Measurements from ENCODE around the gene TTC34. TPM values are rescaled to one million over a fixed set of nuclear protein-coding genes. Genes with fewer than 3 reads are reported as not detected.

TTC34 gene
- total and polyA plus RNA-seq, 2 of the 13 experiments (the other 11 are each of a cell fraction or from before 2014, with no cell fraction given), result 0.07 to 0.11 TPM

DNA sequence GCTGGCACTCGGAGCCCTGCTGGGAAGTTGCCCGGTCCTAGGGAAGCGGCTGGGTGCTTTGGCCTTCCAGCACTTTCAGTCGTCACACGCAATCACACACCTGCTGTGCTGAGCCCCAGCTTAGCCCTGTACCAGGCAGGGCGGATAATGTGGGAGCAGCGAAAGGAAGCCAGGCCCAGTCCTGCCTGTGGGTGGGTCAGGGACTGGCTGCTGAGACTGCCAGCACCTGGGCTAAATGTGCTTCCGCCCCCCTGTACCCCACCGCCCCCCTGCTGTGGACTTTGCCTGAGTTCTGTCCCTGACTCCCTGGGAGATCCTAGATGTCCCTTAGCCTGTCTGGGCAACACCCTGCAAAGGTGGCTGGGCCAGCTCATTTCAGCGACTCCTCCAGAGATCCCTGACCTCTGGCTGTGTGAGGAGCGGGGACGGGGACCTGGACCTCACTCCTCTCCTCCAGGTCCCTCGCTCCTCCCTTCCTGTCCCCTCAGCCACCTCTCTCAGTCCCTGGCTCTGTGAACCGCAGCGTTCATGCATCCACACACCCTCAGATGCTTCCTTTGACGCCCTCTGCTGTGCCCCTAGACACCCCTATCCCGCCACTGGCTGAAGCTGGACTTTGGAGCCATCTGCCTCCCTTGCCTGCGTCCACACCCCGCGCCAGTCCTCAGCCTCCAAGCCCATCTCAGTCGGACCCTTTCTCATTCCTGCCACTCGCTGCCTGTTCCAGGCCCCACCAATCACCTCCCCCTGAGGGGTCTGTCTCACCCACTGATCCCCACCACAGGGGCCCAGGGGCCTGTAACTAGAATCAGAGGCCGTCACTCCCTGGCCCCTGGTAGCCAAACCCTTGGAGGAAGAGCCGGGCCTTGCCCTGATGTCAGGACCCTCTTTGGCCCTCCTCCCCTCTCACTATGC lies 170.1 kb downstream of the TTC34 start (continued):
- TF ChIP-seq, protein P1, sequence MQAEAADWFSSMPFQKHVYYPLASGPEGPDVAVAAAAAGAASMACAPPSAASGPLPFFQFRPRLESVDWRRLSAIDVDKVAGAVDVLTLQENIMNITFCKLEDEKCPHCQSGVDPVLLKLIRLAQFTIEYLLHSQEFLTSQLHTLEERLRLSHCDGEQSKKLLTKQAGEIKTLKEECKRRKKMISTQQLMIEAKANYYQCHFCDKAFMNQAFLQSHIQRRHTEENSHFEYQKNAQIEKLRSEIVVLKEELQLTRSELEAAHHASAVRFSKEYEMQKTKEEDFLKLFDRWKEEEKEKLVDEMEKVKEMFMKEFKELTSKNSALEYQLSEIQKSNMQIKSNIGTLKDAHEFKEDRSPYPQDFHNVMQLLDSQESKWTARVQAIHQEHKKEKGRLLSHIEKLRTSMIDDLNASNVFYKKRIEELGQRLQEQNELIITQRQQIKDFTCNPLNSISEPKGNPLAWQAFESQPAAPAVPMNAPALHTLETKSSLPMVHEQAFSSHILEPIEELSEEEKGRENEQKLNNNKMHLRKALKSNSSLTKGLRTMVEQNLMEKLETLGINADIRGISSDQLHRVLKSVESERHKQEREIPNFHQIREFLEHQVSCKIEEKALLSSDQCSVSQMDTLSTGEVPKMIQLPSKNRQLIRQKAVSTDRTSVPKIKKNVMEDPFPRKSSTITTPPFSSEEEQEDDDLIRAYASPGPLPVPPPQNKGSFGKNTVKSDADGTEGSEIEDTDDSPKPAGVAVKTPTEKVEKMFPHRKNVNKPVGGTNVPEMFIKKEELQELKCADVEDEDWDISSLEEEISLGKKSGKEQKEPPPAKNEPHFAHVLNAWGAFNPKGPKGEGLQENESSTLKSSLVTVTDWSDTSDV (CRISPR knock-in tag; IDR thresholded peaks at IDR 0.05), result no peak
- TF ChIP-seq, protein P2, sequence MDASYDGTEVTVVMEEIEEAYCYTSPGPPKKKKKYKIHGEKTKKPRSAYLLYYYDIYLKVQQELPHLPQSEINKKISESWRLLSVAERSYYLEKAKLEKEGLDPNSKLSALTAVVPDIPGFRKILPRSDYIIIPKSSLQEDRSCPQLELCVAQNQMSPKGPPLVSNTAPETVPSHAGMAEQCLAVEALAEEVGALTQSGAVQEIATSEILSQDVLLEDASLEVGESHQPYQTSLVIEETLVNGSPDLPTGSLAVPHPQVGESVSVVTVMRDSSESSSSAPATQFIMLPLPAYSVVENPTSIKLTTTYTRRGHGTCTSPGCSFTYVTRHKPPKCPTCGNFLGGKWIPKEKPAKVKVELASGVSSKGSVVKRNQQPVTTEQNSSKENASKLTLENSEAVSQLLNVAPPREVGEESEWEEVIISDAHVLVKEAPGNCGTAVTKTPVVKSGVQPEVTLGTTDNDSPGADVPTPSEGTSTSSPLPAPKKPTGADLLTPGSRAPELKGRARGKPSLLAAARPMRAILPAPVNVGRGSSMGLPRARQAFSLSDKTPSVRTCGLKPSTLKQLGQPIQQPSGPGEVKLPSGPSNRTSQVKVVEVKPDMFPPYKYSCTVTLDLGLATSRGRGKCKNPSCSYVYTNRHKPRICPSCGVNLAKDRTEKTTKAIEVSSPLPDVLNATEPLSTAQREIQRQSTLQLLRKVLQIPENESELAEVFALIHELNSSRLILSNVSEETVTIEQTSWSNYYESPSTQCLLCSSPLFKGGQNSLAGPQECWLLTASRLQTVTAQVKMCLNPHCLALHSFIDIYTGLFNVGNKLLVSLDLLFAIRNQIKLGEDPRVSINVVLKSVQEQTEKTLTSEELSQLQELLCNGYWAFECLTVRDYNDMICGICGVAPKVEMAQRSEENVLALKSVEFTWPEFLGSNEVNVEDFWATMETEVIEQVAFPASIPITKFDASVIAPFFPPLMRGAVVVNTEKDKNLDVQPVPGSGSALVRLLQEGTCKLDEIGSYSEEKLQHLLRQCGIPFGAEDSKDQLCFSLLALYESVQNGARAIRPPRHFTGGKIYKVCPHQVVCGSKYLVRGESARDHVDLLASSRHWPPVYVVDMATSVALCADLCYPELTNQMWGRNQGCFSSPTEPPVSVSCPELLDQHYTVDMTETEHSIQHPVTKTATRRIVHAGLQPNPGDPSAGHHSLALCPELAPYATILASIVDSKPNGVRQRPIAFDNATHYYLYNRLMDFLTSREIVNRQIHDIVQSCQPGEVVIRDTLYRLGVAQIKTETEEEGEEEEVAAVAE (CRISPR knock-in tag; IDR thresholded peaks at IDR 0.05; ENCODE audit: borderline replicate concordance), result no peak
- no peak for TF ChIP-seq ZNF746 (CRISPR knock-in tag; IDR thresholded peaks at IDR 0.05)
- no peak for TF ChIP-seq ZNF138 (CRISPR knock-in tag; IDR thresholded peaks at IDR 0.05; ENCODE audit: low read depth)
- no peak for TF ChIP-seq AGO1 (IDR thresholded peaks at IDR 0.05; ENCODE audit: low read depth, low read length, poor library complexity, severe bottlenecking)
- no peak for TF ChIP-seq ZNF550 (CRISPR knock-in tag; IDR thresholded peaks at IDR 0.05; ENCODE audit: borderline replicate concordance)
- no peak for TF ChIP-seq NFE2L2 (IDR thresholded peaks at IDR 0.05; ENCODE audit: low read length)
- TF ChIP-seq, protein P3, sequence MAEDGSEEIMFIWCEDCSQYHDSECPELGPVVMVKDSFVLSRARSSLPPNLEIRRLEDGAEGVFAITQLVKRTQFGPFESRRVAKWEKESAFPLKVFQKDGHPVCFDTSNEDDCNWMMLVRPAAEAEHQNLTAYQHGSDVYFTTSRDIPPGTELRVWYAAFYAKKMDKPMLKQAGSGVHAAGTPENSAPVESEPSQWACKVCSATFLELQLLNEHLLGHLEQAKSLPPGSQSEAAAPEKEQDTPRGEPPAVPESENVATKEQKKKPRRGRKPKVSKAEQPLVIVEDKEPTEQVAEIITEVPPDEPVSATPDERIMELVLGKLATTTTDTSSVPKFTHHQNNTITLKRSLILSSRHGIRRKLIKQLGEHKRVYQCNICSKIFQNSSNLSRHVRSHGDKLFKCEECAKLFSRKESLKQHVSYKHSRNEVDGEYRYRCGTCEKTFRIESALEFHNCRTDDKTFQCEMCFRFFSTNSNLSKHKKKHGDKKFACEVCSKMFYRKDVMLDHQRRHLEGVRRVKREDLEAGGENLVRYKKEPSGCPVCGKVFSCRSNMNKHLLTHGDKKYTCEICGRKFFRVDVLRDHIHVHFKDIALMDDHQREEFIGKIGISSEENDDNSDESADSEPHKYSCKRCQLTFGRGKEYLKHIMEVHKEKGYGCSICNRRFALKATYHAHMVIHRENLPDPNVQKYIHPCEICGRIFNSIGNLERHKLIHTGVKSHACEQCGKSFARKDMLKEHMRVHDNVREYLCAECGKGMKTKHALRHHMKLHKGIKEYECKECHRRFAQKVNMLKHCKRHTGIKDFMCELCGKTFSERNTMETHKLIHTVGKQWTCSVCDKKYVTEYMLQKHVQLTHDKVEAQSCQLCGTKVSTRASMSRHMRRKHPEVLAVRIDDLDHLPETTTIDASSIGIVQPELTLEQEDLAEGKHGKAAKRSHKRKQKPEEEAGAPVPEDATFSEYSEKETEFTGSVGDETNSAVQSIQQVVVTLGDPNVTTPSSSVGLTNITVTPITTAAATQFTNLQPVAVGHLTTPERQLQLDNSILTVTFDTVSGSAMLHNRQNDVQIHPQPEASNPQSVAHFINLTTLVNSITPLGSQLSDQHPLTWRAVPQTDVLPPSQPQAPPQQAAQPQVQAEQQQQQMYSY (CRISPR knock-in tag; IDR thresholded peaks at IDR 0.05), result no peak
- no peak for TF ChIP-seq MIER2 (CRISPR knock-in tag; IDR thresholded peaks at IDR 0.05)
- TF ChIP-seq ELF1 (CRISPR knock-in tag; IDR thresholded peaks at IDR 0.05), result no peak
- TF ChIP-seq ZBTB8A (CRISPR knock-in tag; IDR thresholded peaks at IDR 0.05; ENCODE audit: borderline replicate concordance, low read depth), result no peak
- TF ChIP-seq ZBTB3 (CRISPR knock-in tag; IDR thresholded peaks at IDR 0.05; ENCODE audit: borderline replicate concordance, low read depth), result no peak
- no peak for TF ChIP-seq DNMT1 (CRISPR knock-in tag; IDR thresholded peaks at IDR 0.05)
- no peak for TF ChIP-seq TAF15 (IDR thresholded peaks at IDR 0.05; ENCODE audit: low read depth, low read length, poor library complexity, severe bottlenecking)
- no peak for TF ChIP-seq ZNF484 (CRISPR knock-in tag; IDR thresholded peaks at IDR 0.05; ENCODE audit: borderline replicate concordance, low read depth)
- TF ChIP-seq KLF16 (CRISPR knock-in tag; IDR thresholded peaks at IDR 0.05), result no peak
- TF ChIP-seq RELA (CRISPR knock-in tag; IDR thresholded peaks at IDR 0.05), result no peak
- 0 out of 2 replicates have a peak, but pooled peaks have one; percentile 24 for TF ChIP-seq TSC22D2 (CRISPR knock-in tag; IDR thresholded peaks at IDR 0.05; ENCODE audit: borderline replicate concordance)

Measured in HepG2 (cell line).